Tibial nerve (tissue), 3 donors: ENCODE data around the gene OR9Q2.
"Not testable (repeated sequence)": the region's sequence is repeated elsewhere in the genome, so short reads cannot be mapped to it uniquely, and the experiment has no call there.

Experiments used
- CTCF ChIP-seq, 5 experiments: fragments of 200-600 bp in 3 of 5; fragments of 450-650 bp in 2 of 5; sonication (generic) in 3 of 5; IDR thresholded peaks; one replicate each; pipeline ENCODE4 v1.5.1; 2016 to 2019; ENCODE audit warnings: antibody characterized with exemption in 5 of 5, mild to moderate bottlenecking in 3 of 5, moderate library complexity in 2 of 5
- POLR2A ChIP-seq, 2 donors: fragments of 450-650 bp; IDR thresholded peaks; one replicate each; pipeline ENCODE4 v1.6.1; 2017; ENCODE audit warnings: antibody characterized with exemption in 2 of 2, mild to moderate bottlenecking in 2 of 2, moderate library complexity in 2 of 2

GRCh38 chr11:58212420-58212819, 23.6 kb downstream of the OR9Q2 start, which contains the start of gene OR1S1:
- not testable (repeated sequence) for TF ChIP-seq CTCF, POLR2A (IDR thresholded peaks at IDR 0.05)
